Activated T-helper 1 cell treated with Interleukin-2 at 50 U/mL for 16 hours (primary cell): ENCODE data around the gene CDC42BPG.

ENCODE experiments used
- DNase-seq: peaks from one replicate; pipeline ENCODE4 v3.0.0-alpha.2; 2020; ENCODE audit warnings: low read depth

The CDC42BPG gene

GRCh38 chr11:64844330-64845128 lies at the start of gene CDC42BPG:
TSS of gene CDC42BPG (minus strand) at chr11:64844653. CDS start at chr11:64844569, 84 bp downstream.
- peak; percentile 70 for DNase-seq

GRCh38 chr11:64893194-64894069 lies 49.0 kb upstream of the CDC42BPG start:
- no peak for DNase-seq

GRCh38 chr11:64892838-64893193 lies 48.4 kb upstream of the CDC42BPG start:
- no peak for DNase-seq

GRCh38 chr11:64892411-64892831 lies 48.0 kb upstream of the CDC42BPG start:
- no peak for DNase-seq

- DNase-seq, result no peak
These were observed 47.4 kb upstream of the CDC42BPG start for GRCh38 chr11:64891880-64892279.

GRCh38 chr11:64891215-64891848 lies 46.9 kb upstream of the CDC42BPG start:
- DNase-seq, result no peak

- DNase-seq, result no peak
These were observed 46.1 kb upstream of the CDC42BPG start for GRCh38 chr11:64890522-64890939.

GRCh38 chr11:64888729-64889511 lies 44.5 kb upstream of the CDC42BPG start:
- DNase-seq, result no peak

GRCh38 chr11:64888406-64888728 lies 43.9 kb upstream of the CDC42BPG start:
- DNase-seq, result no peak

- DNase-seq, result peak; percentile 79
These were observed 43.4 kb upstream of the CDC42BPG start for GRCh38 chr11:64887757-64888405.

GRCh38 chr11:64887234-64887756 lies 42.8 kb upstream of the CDC42BPG start:
- no peak for DNase-seq

- DNase-seq, result no peak
These were observed 41.2 kb upstream of the CDC42BPG start for GRCh38 chr11:64885367-64886286.

- no peak for DNase-seq
These were observed 39.6 kb upstream of the CDC42BPG start for GRCh38 chr11:64884019-64884418.

- no peak for DNase-seq
These were observed 39.1 kb upstream of the CDC42BPG start for GRCh38 chr11:64883575-64883974.

- no peak for DNase-seq
These were observed 37.8 kb upstream of the CDC42BPG start for GRCh38 chr11:64882243-64882642.

- no peak for DNase-seq
These were observed 37.0 kb upstream of the CDC42BPG start for GRCh38 chr11:64881476-64881875.

- DNase-seq, result no peak
These were observed 36.0 kb upstream of the CDC42BPG start for GRCh38 chr11:64880240-64881001.

GRCh38 chr11:64879244-64879900 lies 34.9 kb upstream of the CDC42BPG start:
- DNase-seq, result no peak
